Measurements from ENCODE around the gene CAPN13.

Gene CAPN13

DNA sequence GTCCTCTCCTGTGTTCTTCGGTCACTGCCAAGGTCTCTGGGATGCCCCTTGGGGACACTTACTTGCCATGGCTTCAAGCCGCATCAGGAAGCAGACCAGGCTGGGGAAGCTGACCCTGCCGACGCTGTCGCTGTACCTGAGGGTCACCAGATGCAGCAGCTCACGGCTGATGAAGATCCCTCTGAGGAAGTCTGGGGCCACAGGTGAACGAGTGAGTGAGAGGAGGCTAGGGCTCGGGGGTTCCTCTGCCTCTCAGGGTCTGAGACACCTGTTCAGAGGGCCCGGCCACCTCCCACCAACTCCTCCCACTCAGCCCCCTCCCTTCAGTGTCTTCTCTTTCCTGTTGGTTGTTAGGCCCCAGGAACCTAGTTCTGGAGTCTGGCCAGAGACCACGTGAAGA is 74.9 kb downstream of the CAPN13 start:
- DNase-seq (ENCODE audit: extremely low read depth in 1 of 2, low read depth in 1 of 2): no peak

- no peak for DNase-seq (ENCODE audit: extremely low read depth in 1 of 2, low read depth in 1 of 2)
These were observed 75.5 kb downstream of the CAPN13 start for GRCh38 chr2:30731706-30732105.

DNA sequence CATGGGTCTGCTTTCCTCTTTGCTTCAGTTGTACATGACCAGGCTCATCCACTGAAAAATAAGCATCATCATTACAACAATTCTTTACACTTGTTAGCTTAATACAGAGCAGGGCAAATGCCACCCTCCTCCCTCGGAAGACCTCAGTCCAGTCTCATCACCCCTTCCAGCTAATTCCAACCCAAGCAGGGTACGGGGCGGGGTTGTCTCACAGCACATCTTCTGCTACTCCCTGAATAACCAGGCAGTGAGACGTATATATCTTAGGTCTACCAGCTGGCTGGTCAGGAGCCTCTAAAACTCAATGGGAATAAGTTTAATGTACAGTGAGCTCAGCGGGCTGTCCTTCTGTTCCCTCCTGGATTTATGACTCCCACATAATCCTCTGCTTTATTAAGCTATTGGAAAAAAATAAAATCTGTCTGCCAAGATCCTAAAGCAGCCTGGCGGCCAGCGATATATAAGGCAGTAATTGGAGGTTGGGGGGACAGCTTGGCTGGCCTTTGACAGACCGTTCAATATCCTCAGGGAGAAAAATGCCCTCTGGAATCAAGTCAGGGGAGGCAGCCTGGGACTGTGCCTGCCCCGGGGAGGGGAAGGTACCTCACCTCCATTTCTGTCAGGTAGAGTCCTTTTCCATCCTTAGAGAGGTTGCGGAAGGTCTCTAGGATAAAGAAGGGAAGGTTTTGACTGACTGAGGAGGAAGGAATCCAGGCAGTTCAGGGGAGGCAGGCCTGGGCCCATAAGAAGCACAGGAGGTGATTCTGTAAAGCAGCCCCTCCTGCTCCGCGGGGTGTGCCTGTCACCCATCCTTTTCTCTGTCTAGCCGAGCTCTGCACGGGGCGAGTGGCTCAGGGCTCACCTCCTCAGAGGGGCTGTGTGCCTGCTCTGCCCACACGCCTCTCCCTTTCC is 76.3 kb downstream of the CAPN13 start:
- DNase-seq (ENCODE audit: extremely low read depth in 1 of 2, low read depth in 1 of 2): no peak

- DNase-seq (ENCODE audit: extremely low read depth in 1 of 2, low read depth in 1 of 2): no peak
These were observed 78.2 kb downstream of the CAPN13 start for GRCh38 chr2:30729031-30729430.

DNA sequence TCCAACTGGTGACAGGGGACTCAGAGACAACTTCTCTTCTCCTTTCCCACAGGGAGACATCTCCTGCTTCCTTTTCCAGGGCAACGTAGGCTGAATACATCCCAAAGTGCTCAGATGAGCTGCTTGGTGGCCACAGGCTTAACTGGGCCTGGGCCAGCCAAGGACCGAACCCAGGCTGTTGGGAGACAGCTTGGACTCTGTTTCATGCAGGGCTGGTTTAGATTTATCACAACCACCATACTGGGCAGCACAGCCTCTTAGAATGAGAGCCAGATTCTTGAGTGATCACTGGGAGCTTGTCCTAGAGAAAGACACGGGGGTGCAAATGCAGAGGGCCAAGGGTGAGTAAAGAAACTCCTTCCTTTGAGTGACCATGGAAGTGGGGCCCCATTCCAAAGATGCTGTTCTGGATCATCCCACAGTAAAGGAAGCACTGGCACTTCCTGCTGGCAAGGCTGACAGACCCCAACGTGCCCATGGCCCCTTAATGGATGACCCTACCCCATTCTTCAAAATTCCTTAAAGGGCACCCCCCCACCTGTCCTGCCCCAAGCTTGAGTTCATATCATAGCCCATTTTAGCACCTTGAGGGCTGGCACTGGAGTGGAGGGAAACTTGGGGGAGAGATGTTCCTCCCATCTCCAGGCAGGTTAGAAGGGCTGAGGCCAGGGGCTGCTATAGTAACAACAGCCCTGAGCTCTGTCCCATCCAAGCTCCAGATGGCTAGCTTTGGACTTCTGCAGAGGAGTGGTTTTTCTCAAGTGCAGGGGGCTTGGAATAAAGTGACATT is 84.1 kb downstream of the CAPN13 start:
- no peak for DNase-seq (ENCODE audit: extremely low read depth in 1 of 2, low read depth in 1 of 2)

GRCh38 chr2:30721668-30722647 is 85.3 kb downstream of the CAPN13 start:
- DNase-seq (ENCODE audit: extremely low read depth in 1 of 2, low read depth in 1 of 2): no peak

DNA sequence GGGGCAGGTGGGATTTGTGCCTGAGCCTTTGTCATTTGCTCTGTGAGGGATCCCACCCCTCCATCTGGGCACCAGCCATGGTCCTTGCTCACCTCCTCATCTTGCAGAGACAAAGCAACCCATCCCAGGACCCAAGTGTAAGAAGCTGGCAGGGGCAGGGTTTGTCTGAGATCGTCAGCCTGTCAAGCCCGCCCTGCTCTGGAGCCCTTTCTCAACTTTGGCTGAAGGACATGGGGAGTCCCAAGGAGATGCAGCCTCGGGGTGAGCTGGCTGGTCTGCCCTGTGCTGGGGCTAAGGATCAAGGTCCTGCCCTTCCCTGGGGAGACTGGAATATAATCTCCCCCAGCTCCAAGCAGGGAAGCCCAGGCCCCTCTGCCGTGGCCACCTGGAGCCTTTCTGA is 86.0 kb downstream of the CAPN13 start:
- no peak for DNase-seq (ENCODE audit: extremely low read depth in 1 of 2, low read depth in 1 of 2)

- DNase-seq (ENCODE audit: extremely low read depth in 1 of 2, low read depth in 1 of 2): no peak
These were observed 90.1 kb downstream of the CAPN13 start for GRCh38 chr2:30717081-30717650.

GRCh38 chr2:30716123-30716900 is 90.9 kb downstream of the CAPN13 start:
- no peak for DNase-seq (ENCODE audit: extremely low read depth in 1 of 2, low read depth in 1 of 2)

- no peak for DNase-seq (ENCODE audit: extremely low read depth in 1 of 2, low read depth in 1 of 2)
These were observed 92.2 kb downstream of the CAPN13 start for GRCh38 chr2:30714811-30715709.

DNA sequence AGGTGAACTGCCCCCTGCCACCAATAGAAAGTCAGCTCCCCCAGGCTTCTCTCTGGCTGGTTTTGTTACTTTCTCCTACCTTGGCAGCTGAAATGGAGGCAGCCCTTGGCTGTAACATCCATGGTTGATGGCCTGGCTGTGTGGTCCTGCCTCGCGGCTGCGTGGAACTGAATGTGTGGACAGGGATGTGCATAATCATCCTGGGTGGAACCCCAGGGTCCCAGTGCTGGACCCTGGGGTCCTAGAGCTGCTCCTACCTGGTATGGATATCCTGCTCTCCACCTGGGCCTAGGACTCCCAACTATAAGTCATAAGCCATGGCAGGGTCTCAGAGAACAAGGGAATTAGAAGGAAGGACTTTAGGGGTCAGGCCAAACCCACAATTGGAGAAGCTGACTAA is 93.5 kb downstream of the CAPN13 start:
- DNase-seq (ENCODE audit: extremely low read depth in 1 of 2, low read depth in 1 of 2): no peak

DNA sequence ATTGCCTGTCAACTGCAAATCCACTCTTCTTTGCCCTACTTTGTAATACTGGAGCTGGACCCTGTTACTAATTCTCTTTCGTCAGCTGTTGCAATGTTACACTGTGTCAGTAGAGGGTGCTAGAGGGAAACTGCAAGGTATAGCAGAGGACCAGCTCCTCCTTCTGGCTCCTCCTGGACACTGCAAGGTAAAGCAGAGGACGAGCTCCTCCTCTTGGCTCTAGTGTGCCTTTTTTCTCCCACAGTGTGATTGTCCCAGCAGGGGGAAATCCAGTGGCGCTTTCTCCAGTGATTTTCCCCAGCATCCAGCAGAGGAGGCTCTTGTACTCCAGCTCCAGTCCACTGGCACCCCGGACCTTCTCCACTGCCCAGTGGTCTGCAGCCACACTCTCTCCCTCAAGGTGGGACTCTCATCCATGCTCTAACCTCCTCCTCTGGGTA is 95.6 kb downstream of the CAPN13 start:
- DNase-seq (ENCODE audit: extremely low read depth in 1 of 2, low read depth in 1 of 2): peak; percentile 56 to 57

GRCh38 chr2:30710461-30710860 is 96.8 kb downstream of the CAPN13 start:
- no peak for DNase-seq (ENCODE audit: extremely low read depth in 1 of 2, low read depth in 1 of 2)

DNA sequence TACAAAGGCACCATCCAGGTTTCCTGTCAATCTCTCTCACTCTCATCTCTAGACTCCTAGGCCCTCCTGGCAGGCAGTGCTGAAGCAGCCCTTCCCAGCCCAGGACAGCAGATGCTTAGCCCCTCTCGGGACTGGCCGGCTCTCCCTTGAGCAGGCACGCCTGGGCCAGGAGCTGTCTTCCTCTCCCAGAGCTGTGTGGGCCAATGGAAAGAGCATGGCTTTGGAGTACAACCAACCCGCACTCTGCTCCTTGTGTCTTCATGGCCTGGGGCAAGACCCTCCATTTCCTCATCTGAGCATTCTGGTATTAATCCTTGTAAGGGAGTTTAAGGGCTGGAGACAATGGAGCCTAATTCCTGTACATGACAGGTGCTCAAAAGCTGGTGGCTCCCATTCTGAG is 97.2 kb downstream of the CAPN13 start:
- DNase-seq (ENCODE audit: extremely low read depth in 1 of 2, low read depth in 1 of 2): no peak

GRCh38 chr2:30709516-30709915 is 97.7 kb downstream of the CAPN13 start:
- no peak for DNase-seq (ENCODE audit: extremely low read depth in 1 of 2, low read depth in 1 of 2)

GRCh38 chr2:30708491-30709290 is 98.6 kb downstream of the CAPN13 start:
- no peak for DNase-seq (ENCODE audit: extremely low read depth in 1 of 2, low read depth in 1 of 2)

- DNase-seq (ENCODE audit: extremely low read depth in 1 of 2, low read depth in 1 of 2): no peak
These were observed 99.8 kb downstream of the CAPN13 start for GRCh38 chr2:30707304-30707903.
